ENCODE measurements around the gene HIVEP1. TPM values are rescaled to one million over a fixed set of nuclear protein-coding genes. Genes with fewer than 3 reads are reported as not detected.

Gene HIVEP1
- total and polyA plus RNA-seq, 2 donors from 2014 or later: 3.6 to 30.4 TPM

- intact Hi-C loops (cut with DNase I): no loop called here
These were observed 12.8 kb downstream of the HIVEP1 start for GRCh38 chr6:12024699-12025434.

GRCh38 chr6:12026120-12026519 is 14.0 kb downstream of the HIVEP1 start:
- FAIRE-seq: no peak
- Histone ChIP-seq H3K4me1 (ENCODE audit: control insufficient read depth in 2 of 3, insufficient read depth in 2 of 3, low read depth in 1 of 3, low read length in 3 of 3) (no peaks in the 10 kb centered on the region), H3K27me3 (ENCODE audit: control insufficient read depth, insufficient read depth, low read length) (no peaks in the 10 kb centered on the region), H3K4me3 (ENCODE audit: low read length in 3 of 3) (no peak overlapping the region), H3K9ac (ENCODE audit: low read length in 3 of 3) (no peak overlapping the region), H3K27ac (ENCODE audit: low read depth in 2 of 2, low read length in 2 of 2) (no peak overlapping the region), H3K36me3 (ENCODE audit: control insufficient read depth in 2 of 3, insufficient read depth in 3 of 3, low read length in 3 of 3) (no peaks in the 10 kb centered on the region), H3K9me3 (ENCODE audit: control insufficient read depth in 2 of 3, insufficient read depth in 1 of 3, low read length in 3 of 3) (peaks cover 0 to 9% (median 0%) of the 10 kb centered on the region in 3 donors)
- intact Hi-C loops (cut with DNase I): no loop called here
- DNase-seq: no peak
- no peak for TF ChIP-seq CTCF (IDR thresholded peaks at IDR 0.05; ENCODE audit: borderline replicate concordance, extremely low read depth, insufficient read depth)

More at GRCh38 chr6:12024699-12025434, 12.8 kb downstream of the HIVEP1 start:
- Histone ChIP-seq H3K36me3 (ENCODE audit: control insufficient read depth in 2 of 3, insufficient read depth in 3 of 3, low read length in 3 of 3) (no peaks in the 10 kb centered on the region), H3K4me3 (ENCODE audit: low read length in 3 of 3) (no peak overlapping the region), H3K9me3 (ENCODE audit: control insufficient read depth in 2 of 3, insufficient read depth in 1 of 3, low read length in 3 of 3) (peaks cover 0 to 6% (median 0%) of the 10 kb centered on the region in 3 donors), H3K9ac (ENCODE audit: low read length in 3 of 3) (no peak overlapping the region), H3K4me1 (ENCODE audit: control insufficient read depth in 2 of 3, insufficient read depth in 2 of 3, low read depth in 1 of 3, low read length in 3 of 3) (no peaks in the 10 kb centered on the region), H3K27me3 (ENCODE audit: control insufficient read depth, insufficient read depth, low read length) (no peaks in the 10 kb centered on the region), H3K27ac (ENCODE audit: low read depth in 2 of 2, low read length in 2 of 2) (no peak overlapping the region)
- FAIRE-seq (no peak), DNase-seq (no peak)
- TF ChIP-seq CTCF (IDR thresholded peaks at IDR 0.05; ENCODE audit: borderline replicate concordance, extremely low read depth, insufficient read depth): no peak

GRCh38 chr6:12026833-12027232 is 14.7 kb downstream of the HIVEP1 start:
- Histone ChIP-seq H3K36me3 (ENCODE audit: control insufficient read depth in 2 of 3, insufficient read depth in 3 of 3, low read length in 3 of 3) (no peaks in the 10 kb centered on the region), H3K4me3 (ENCODE audit: low read length in 3 of 3) (no peak overlapping the region), H3K4me1 (ENCODE audit: control insufficient read depth in 2 of 3, insufficient read depth in 2 of 3, low read depth in 1 of 3, low read length in 3 of 3) (no peaks in the 10 kb centered on the region), H3K27me3 (ENCODE audit: control insufficient read depth, insufficient read depth, low read length) (no peaks in the 10 kb centered on the region), H3K27ac (ENCODE audit: low read depth in 2 of 2, low read length in 2 of 2) (no peak overlapping the region), H3K9ac (ENCODE audit: low read length in 3 of 3) (no peak overlapping the region), H3K9me3 (ENCODE audit: control insufficient read depth in 2 of 3, insufficient read depth in 1 of 3, low read length in 3 of 3) (peaks cover 0 to 9% (median 0%) of the 10 kb centered on the region in 3 donors)
- DNase-seq (no peak), FAIRE-seq (no peak)
- no peak for TF ChIP-seq CTCF (IDR thresholded peaks at IDR 0.05; ENCODE audit: borderline replicate concordance, extremely low read depth, insufficient read depth)
- intact Hi-C loops (cut with DNase I): no loop called here
